GM19468 (cell line): ENCODE measurements around the gene UBAC1.
"Not testable (repeated sequence)": the region's sequence is repeated elsewhere in the genome, so short reads cannot be mapped to it uniquely, and the experiment has no call there.

ENCODE experiments used
- ATAC-seq: cut with Tn5 transposase; IDR thresholded peaks from one replicate; pipeline ENCODE4 v1.9.1; 2021; ENCODE audit warnings: mild to moderate bottlenecking, moderate library complexity, moderate number of reproducible peaks; ENCODE audit not compliant: unreplicated experiment; ENCODE audit errors: extremely low read depth

UBAC1 gene

DNA sequence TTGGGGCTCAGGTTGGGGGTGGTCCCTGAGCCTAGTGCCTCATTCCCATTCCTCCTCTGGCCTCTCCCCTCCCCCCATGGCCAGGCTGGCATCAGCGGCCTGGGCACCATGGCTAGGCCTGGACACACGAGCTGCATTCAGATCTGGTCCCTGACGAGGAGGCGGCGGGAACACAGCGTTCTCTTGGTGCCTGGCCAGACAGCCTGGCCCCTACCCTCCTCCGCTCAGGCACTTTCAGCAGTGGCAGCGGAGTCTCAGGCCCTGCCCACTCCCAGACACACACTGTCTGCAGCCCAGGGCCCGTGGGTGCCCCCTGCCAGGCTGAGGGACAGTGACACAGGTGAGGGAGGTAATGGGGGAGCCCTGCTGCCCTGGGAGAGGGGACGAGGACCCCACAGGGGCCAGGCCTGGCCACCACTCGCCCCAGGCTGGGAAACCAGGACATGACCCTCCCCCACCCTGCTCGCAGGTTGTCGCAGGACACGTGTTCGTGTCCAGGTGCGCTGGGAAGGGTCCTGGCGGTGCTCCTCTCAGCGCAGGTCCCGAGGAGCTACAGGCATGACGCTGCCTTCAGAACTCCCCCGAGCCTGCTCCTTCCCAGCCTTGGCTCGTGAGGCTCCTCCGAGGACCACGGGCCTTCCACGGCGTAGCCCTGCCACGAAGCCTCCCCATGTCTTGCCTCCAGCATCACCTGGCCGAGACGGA lies 19.9 kb upstream of the UBAC1 start:
- ATAC-seq: no peak

DNA sequence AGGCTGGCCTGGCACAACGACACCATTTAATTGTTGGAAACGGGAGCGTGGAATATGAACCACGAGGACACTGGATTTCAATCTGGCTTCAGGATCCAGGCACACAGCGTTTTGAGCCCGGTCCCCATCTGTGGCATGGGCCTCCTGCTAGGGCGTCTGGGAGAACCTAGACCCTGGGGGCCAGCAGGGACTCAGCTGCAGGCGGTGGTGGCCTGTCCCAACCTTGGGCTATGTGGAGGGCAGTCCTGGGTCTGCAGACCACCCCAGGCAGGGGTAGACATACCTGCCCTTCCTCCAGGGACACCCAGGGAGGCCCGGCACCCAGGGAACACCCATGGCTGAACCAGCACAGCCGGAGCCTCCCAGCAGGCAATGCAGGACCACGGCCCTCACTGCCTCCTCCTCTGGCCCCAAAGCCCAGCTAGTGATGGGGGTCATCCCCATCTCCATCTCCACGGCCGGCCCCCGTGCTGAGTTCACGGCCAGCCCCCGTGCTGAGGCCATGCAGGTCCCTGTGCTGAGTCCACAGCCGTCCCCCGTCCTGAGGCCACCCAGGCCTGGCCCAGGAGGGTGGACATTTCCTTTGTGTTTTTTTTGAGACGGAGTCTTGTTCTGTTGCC lies 18.5 kb upstream of the UBAC1 start:
- no peak for ATAC-seq

GRCh38 chr9:135978642-135979546 lies 17.7 kb upstream of the UBAC1 start:
- ATAC-seq: no peak

DNA sequence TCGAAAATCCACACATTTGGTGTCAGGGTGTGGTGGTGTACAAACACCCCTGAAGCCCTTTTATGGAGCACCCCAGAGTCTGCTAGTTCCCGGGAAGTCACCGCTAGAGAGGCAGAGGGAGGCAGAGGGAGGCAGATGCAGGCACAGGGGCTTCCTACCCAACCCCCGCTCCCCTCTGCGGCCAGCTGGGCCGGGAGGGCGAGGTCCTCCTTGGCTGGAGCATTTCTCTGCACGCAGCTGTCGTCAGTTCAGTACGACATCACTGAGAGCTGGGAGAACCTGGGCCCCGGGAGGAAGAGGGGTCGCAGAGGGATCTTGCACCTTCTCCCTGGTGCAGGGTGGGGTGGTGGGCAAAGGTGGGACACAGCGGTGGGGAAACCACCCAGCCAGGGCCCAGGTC lies 15.8 kb upstream of the UBAC1 start:
- no peak for ATAC-seq

DNA sequence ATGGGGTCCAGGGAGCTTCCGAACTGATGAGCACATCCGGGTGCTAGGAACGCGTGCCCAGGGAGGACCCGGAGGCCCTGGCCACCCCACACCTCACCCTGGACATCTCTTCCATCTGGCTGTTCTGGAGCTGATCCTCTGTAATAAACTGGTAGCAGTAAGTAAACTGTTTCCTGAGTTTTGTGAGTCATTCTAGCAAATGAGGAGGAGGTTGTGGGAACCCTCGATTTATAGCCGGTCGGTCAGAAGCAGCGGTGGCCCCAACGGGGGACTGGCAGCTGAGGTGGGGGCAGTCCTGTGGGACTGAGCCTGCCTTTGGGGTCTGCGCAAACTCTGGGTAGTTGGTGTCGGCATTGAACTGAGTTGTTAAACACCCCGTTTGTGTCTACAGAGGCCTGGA lies 15.4 kb upstream of the UBAC1 start:
- ATAC-seq: no peak

DNA sequence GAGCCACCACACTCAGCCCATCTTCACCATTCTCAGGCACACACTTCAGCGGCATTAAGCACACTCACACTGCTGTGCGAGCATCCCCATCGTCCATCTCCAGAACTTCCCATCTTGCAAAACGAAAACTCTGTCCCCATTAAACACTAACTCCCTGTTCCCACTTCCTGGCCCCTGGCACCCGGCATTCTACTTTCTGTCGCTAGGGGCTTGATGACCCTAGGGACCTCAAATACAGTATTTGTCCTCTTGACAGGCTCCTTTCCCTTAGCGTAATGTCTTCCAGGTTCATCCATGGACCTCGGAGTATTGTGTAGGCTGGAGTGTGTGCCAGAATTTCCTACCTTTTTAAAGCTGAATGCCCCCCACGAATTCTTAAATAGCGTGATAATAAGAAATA lies 14.7 kb upstream of the UBAC1 start:
- no peak for ATAC-seq

- no peak for ATAC-seq
These were observed 13.0 kb upstream of the UBAC1 start for GRCh38 chr9:135974220-135974573.

DNA sequence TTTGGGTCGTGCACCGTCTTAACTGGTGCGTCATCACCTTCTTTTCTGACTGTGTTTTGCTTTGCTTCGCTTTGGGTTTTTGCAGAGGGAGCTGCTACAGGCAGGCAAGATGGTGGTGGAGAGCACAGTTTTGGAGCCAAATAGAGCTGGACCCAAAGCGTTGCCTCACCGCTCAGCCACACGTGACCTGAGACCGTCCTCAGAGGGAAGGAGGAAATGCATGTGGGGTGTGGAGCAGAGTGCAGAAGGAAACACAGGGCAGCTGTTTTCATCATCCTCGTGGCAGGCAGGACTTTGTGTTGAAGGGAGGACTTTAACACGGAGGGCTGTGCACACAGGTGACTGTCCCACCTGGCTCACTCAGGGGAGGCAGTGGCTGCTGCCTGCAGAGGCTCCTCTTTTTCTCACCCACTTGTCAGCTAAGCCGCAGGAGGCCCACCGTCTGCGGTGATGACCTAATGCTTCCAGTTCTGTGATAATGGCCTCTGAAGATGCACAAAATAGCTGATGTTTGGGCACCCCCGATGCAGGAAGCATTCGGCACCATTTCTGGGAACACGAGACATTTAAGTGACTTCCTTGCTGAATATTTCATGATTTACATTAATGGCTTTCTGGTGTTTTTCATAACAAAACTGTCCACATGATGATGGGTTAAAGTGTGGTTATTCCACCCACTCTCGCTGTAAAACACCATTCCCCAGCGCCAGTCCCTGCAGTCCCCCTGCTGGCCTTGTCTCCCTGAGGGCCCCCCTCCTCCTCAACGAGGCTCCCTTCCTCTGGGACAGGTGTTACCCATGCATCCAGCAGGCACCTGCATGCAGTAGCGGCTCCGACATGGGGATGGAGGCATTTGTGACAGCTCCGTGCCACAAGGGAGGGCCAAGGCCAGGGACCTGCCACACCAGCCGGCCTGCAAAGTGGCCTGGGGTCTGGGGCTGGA lies 12.4 kb upstream of the UBAC1 start:
- no peak for ATAC-seq

GRCh38 chr9:135971892-135972291 lies 10.7 kb upstream of the UBAC1 start:
- no peak for ATAC-seq

GRCh38 chr9:135971111-135971766 lies 10.1 kb upstream of the UBAC1 start:
- ATAC-seq: no peak

- ATAC-seq: no peak
These were observed 9.1 kb upstream of the UBAC1 start for GRCh38 chr9:135970128-135970815.

DNA sequence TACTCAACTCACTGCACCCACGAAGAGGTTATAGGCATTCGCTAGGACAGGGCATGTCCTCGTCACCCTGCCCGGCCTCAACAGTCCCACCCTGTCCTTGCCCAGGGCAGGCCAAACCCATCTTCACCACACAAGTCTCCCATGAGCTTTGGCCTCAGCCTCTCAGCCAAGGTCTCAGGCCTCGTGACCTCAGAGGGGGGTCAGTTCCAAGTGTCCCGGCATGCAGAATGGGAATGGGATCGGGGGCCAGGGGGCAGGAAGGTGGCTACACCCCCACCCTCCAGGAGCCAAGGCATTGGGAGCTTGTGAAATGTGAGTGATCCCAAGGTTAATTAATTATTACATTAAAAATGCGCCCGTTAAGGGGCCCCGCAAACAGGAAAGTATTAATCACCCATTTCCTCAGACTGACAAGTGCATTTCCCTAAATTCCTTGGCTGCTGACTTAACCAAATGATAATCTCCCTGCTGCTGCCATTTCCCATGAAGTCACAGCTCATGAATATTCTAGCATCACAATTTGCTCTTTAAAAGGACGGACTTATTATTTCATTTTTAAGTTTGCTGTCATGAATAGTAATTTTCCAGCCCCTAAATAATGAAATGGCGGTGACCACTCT lies 8.0 kb upstream of the UBAC1 start:
- no peak for ATAC-seq

GRCh38 chr9:135968601-135969000 lies 7.4 kb upstream of the UBAC1 start:
- ATAC-seq: no peak

GRCh38 chr9:135968083-135968476 lies 6.9 kb upstream of the UBAC1 start:
- ATAC-seq: no peak

- ATAC-seq: not testable (repeated sequence)
These were observed 5.7 kb upstream of the UBAC1 start for GRCh38 chr9:135966916-135967260.

GRCh38 chr9:135965124-135965756 lies 4.1 kb upstream of the UBAC1 start:
- ATAC-seq: no peak

- ATAC-seq: no peak
These were observed 2.8 kb upstream of the UBAC1 start for GRCh38 chr9:135963938-135964337.

DNA sequence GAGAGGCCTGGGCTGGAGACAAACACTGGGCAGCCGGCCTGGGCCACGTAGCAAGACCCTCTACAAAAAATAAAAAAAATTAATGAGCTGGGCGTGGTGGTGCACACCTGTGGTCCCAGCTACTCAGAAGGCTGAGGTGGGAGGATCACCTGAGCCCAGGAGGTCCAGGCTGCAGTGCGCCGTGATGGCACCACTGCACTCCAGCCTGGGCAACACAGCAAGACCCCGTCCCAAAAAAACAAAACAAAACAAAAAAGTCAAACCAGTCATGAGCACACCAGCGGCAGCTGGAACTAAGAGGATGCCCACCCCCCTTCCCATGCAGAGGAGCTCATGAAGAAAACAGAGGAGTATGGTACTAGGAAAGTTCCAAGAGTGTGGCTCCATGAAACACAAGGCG lies 2.2 kb upstream of the UBAC1 start:
- ATAC-seq: no peak
